Measurements from ENCODE around the gene ITSN1. TPM values are rescaled to one million over a fixed set of nuclear protein-coding genes. Genes with fewer than 3 reads are reported as not detected.

Gene ITSN1
- total and polyA plus RNA-seq, 3 donors from 2014 or later: 20.0 to 56.6 (median 48.4) TPM

DNA sequence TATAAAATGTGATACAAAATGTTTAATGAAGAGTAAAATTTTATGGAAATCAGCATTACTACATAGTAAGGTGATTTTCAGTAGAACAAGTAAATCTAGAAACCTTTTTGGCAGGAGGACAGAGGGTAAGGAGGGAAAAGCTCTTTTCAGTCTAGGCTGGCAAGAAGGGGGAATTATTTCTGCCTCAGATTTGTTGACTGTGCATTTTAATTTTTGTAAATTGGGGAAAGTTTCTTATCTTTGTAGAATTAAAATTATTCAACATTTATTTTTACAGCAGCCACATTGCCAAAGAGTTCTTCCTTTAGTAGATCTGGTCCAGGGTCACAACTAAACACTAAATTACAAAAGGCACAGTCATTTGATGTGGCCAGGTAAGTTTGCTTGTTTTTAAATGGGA is 109.2 kb downstream of the ITSN1 start:
- no peaks in the 10 kb centered on the region for H3K27me3 ChIP-seq
- intact Hi-C loops (cut with DNase I; ENCODE audit: low total_unique reads): no loop called here
- no peak for TF ChIP-seq POLR2A (IDR thresholded peaks at IDR 0.05)
- TF ChIP-seq, protein P1, sequence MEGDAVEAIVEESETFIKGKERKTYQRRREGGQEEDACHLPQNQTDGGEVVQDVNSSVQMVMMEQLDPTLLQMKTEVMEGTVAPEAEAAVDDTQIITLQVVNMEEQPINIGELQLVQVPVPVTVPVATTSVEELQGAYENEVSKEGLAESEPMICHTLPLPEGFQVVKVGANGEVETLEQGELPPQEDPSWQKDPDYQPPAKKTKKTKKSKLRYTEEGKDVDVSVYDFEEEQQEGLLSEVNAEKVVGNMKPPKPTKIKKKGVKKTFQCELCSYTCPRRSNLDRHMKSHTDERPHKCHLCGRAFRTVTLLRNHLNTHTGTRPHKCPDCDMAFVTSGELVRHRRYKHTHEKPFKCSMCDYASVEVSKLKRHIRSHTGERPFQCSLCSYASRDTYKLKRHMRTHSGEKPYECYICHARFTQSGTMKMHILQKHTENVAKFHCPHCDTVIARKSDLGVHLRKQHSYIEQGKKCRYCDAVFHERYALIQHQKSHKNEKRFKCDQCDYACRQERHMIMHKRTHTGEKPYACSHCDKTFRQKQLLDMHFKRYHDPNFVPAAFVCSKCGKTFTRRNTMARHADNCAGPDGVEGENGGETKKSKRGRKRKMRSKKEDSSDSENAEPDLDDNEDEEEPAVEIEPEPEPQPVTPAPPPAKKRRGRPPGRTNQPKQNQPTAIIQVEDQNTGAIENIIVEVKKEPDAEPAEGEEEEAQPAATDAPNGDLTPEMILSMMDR (IDR thresholded peaks at IDR 0.05): no peak
- H3K36me3 ChIP-seq (ENCODE audit: low read depth, missing control alignments): no peaks in the 10 kb centered on the region
- DNase-seq: no peak
- H3K4me3 ChIP-seq: no peak overlapping the region
- H3K9me3 ChIP-seq: no peaks in the 10 kb centered on the region
- H3K27ac ChIP-seq: no peak overlapping the region
- peaks cover 19% of the 10 kb centered on the region for H3K4me1 ChIP-seq

DNA sequence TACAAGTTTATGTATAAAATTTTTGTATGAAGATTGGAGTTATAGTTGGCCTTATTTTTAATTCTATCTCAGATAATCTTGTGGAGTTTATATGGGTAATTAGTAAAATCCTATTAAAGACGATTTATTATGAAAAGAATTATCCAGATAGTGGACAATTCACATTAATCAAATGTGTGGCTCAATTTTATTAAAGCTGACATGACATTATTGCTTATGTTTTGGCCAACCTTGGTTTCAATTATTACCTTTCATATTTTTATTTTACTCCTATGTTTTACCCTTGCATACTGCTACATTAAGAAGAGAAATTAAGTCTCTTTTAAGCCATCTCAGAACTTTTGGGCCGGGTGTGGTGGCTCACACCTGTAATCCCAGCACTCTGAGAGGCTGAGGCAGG is 110.0 kb downstream of the ITSN1 start:
- WGBS, 2 donors: 86 to 89% methylated on average over 2 of the region's 2 CpGs
- no peaks in the 10 kb centered on the region for H3K9me3 ChIP-seq
- no peak overlapping the region for H3K27ac ChIP-seq
- no peak for TF ChIP-seq POLR2A (IDR thresholded peaks at IDR 0.05)
- TF ChIP-seq, protein P1 (IDR thresholded peaks at IDR 0.05): no peak
- no peaks in the 10 kb centered on the region for H3K36me3 ChIP-seq (ENCODE audit: low read depth, missing control alignments)
- intact Hi-C loops (cut with DNase I; ENCODE audit: low total_unique reads): no loop called here
- DNase-seq: no peak
- no peaks in the 10 kb centered on the region for H3K27me3 ChIP-seq
- H3K4me1 ChIP-seq: peaks cover 19% of the 10 kb centered on the region
- no peak overlapping the region for H3K4me3 ChIP-seq

DNA sequence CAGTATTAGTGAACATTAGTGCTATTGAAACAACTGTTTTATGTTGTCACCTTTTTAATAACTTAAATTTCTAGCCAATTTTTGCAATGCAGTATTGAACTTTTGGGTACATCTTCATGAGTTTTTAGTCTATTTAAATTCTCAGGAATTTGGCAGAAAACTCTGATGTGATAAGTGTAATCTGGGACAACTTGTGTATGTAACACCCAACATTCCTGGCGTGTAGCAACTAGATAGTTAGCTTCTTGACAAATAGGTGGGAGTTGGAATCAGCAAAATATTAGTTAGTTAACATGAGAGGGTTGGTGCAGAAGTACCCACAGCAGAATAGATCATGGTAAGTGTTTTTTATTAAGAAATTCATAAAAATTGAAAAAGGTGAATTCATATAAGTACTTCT is 111.6 kb downstream of the ITSN1 start:
- TF ChIP-seq, protein P1 (IDR thresholded peaks at IDR 0.05): no peak
- TF ChIP-seq POLR2A (IDR thresholded peaks at IDR 0.05): no peak
- peak overlapping the region in 1 of 2 donors; percentile 26 for H3K27ac ChIP-seq
- intact Hi-C loops (cut with DNase I; ENCODE audit: low total_unique reads): no loop called here
- peaks cover 23% of the 10 kb centered on the region for H3K4me1 ChIP-seq
- WGBS, 2 donors: 44 to 50% methylated on average over 1 of the region's 1 CpG
- no peaks in the 10 kb centered on the region for H3K27me3 ChIP-seq
- H3K9me3 ChIP-seq: no peaks in the 10 kb centered on the region
- no peak for DNase-seq
- no peaks in the 10 kb centered on the region for H3K36me3 ChIP-seq (ENCODE audit: low read depth, missing control alignments)
- H3K4me3 ChIP-seq: no peak overlapping the region

GRCh38 chr21:33754481-33754880 is 112.2 kb downstream of the ITSN1 start:
- H3K27ac ChIP-seq: peak overlapping the region in 1 of 2 donors; percentile 26
- intact Hi-C loops (cut with DNase I; ENCODE audit: low total_unique reads): no loop called here
- H3K4me3 ChIP-seq: no peak overlapping the region
- peaks cover 25% of the 10 kb centered on the region for H3K4me1 ChIP-seq
- H3K27me3 ChIP-seq: no peaks in the 10 kb centered on the region
- TF ChIP-seq, protein P1 (IDR thresholded peaks at IDR 0.05): no peak
- TF ChIP-seq POLR2A (IDR thresholded peaks at IDR 0.05): no peak
- no peaks in the 10 kb centered on the region for H3K9me3 ChIP-seq
- DNase-seq: no peak
- no peaks in the 10 kb centered on the region for H3K36me3 ChIP-seq (ENCODE audit: low read depth, missing control alignments)
- WGBS, 2 donors: 46 to 59% methylated on average over 4 of the region's 4 CpGs

- WGBS, 2 donors: 81 to 83% methylated on average over 1 of the region's 1 CpG
- no peaks in the 10 kb centered on the region for H3K27me3 ChIP-seq
- H3K4me3 ChIP-seq: no peak overlapping the region
- no peak for TF ChIP-seq POLR2A (IDR thresholded peaks at IDR 0.05)
- TF ChIP-seq, protein P1 (IDR thresholded peaks at IDR 0.05): no peak
- no peaks in the 10 kb centered on the region for H3K36me3 ChIP-seq (ENCODE audit: low read depth, missing control alignments)
- H3K9me3 ChIP-seq: no peaks in the 10 kb centered on the region
- no peak for DNase-seq
- peaks cover 24% of the 10 kb centered on the region for H3K4me1 ChIP-seq
- H3K27ac ChIP-seq: no peak overlapping the region
- intact Hi-C loops (cut with DNase I; ENCODE audit: low total_unique reads): no loop called here
These were observed 113.1 kb downstream of the ITSN1 start for GRCh38 chr21:33755354-33755753.
